GM18519 (cell line): Measurements from ENCODE around the gene AHCYL2.

Experiments
- ATAC-seq: cut with Tn5 transposase; IDR thresholded peaks from one replicate; pipeline ENCODE4 v1.9.1; 2021; ENCODE audit warnings: mild to moderate bottlenecking, moderate library complexity; ENCODE audit not compliant: unreplicated experiment, low FRiP score

Gene AHCYL2

GRCh38 chr7:129224251-129225205 lies at the start of gene AHCYL2:
Gene AHCYL2, plus strand, starts transcription at chr7:129225030.
- peak; percentile 90 for ATAC-seq

GRCh38 chr7:129176916-129177710 lies 47.7 kb upstream of the AHCYL2 start:
- no peak for ATAC-seq

- ATAC-seq = no peak
These were observed 39.7 kb upstream of the AHCYL2 start for GRCh38 chr7:129184981-129185670.

GRCh38 chr7:129186749-129187260 lies 38.0 kb upstream of the AHCYL2 start:
- ATAC-seq = no peak

- ATAC-seq = no peak
These were observed 37.0 kb upstream of the AHCYL2 start for GRCh38 chr7:129187681-129188371.

GRCh38 chr7:129188372-129188891 lies 36.4 kb upstream of the AHCYL2 start, which contains the start of gene SMO:
Gene SMO, plus strand, starts transcription at chr7:129188633. Its CDS starts 519 bp downstream, at chr7:129189152.
- ATAC-seq = no peak

GRCh38 chr7:129188892-129189660 lies 35.8 kb upstream of the AHCYL2 start:
- ATAC-seq = no peak

- ATAC-seq = no peak
These were observed 35.0 kb upstream of the AHCYL2 start for GRCh38 chr7:129189661-129190310.

GRCh38 chr7:129191272-129191671 lies 33.6 kb upstream of the AHCYL2 start:
- ATAC-seq = no peak

- no peak for ATAC-seq
These were observed 30.9 kb upstream of the AHCYL2 start for GRCh38 chr7:129193892-129194291.

GRCh38 chr7:129197771-129198170 lies 27.1 kb upstream of the AHCYL2 start:
- no peak for ATAC-seq

- no peak for ATAC-seq
These were observed 25.4 kb upstream of the AHCYL2 start for GRCh38 chr7:129199406-129199805.

- ATAC-seq = no peak
These were observed 22.6 kb upstream of the AHCYL2 start for GRCh38 chr7:129202058-129202777.

GRCh38 chr7:129203050-129203741 lies 21.6 kb upstream of the AHCYL2 start:
- no peak for ATAC-seq

GRCh38 chr7:129205126-129205818 lies 19.6 kb upstream of the AHCYL2 start:
- ATAC-seq = no peak

GRCh38 chr7:129205987-129206785 lies 18.6 kb upstream of the AHCYL2 start:
- ATAC-seq = no peak
